HCEC 1CT (cell line): ENCODE measurements around the gene ORAI3.

Experiments
- DNase-seq: peaks from one replicate; pipeline ENCODE4 v3.0.0-alpha.2; 2017

Gene ORAI3

DNA sequence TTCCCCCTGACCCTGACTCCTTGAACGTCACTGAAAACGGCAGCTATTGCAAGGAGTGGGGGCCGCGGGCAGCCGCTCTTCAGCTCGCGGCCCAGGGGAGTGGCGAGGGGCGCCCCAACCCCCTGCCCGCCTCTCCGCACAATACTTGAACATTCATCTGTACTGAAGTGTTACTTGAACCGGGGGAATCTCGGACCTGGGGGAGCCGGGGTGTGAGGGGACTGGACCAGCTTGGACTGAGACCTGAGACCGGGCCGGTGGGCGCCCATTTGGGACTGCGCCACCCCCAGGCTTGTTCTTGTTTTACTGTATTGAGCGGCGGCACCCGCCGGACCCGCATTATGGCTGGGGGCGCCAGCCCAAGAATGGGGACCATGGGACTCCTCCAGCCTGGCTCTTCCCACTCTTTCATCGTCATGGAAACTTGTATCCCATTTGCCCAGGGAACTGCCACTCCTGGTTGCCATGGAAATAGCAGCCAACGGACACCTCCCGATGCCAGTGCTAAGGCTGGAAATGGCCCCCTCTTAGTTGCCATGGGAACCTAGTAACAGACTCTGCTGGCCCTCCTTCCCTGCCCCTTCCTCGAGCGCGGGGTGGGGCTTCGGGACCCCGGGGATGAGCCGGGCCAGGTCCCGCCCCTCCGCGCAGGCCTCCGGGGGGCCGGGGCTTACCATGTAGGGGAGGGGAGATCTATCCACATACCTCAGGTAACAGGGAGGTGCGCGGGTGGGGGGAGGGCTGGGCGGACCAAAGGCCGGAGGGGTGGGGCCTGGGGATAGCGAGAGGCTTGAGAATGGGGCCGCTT, 805 bp upstream of the ORAI3 start:
- peak; percentile 96 for DNase-seq

DNA sequence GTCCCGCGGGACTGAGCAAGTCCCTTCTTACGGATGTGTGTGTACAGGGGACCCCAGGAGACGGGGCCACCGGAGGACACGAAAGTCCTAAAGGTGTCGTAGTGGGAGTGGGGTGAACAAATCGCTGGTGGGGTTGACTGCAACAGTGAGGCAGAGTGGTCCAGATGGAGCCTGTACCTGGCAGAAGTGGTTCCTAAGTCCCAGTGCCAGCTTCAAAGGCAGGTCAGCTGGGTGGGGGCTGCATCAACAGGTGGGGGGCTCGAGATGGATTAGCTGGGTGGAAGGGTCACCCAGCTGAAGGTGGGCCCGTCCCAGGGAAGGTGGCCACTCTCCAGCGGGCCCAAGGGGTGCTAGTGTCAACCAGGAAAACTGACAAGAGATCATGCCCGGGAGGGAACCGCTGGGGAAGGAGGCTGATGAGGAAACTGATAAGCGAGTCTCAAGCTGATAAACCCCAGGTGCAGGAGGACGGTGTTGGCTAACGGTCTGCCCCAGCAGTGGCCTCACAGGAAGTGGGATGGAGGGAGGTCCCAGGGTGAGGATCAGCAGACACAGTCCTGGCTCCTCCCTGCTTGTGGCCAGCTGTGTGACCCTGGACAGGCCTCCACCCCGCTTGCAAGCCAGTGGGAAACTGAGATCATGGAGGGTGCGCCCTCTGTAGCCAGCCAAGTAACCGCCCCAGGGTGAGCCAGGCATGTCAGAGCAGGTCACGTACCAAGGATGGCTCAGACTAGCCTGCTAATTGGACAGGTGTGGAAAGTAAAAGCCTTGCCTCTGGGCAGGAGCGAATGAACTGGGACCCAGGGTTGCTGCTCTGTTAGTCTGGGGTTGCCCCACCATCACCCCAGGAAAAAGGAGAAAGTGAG, 1.0 kb downstream of the ORAI3 start:
- DNase-seq = peak; percentile 92

GRCh38 chr16:30950516-30951065, 1.7 kb downstream of the ORAI3 start:
- no peak for DNase-seq

GRCh38 chr16:30951193-30951592, 2.3 kb downstream of the ORAI3 start:
- no peak for DNase-seq

- no peak for DNase-seq
Observed at GRCh38 chr16:30951750-30952149, 2.9 kb downstream of the ORAI3 start.

GRCh38 chr16:30953111-30953510, 4.2 kb downstream of the ORAI3 start:
- DNase-seq = no peak

- DNase-seq = peak; percentile 67
Observed at GRCh38 chr16:30953511-30954124, 4.8 kb downstream of the ORAI3 start.

DNA sequence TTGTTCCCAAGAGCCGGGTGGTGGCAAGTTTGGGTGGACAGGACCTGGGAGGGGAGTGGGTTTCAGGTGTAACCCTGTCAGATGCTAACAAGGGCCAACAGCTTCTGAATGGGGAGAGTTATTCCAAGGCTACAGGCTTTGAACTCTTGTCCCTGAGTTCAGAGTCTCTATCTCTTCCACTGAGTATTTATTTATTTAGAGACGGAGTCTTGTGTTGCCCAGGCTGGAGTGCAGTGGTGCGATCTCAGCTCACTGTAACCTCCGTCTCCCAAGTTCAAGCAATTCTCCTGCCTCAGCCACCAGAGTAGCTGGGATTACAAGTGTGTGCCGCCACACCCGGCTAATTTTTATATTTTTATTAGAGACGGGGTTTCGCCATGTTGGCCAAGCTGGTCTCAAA, 6.1 kb downstream of the ORAI3 start:
- DNase-seq = no peak

- peak; percentile 82 for DNase-seq
Observed at GRCh38 chr16:30956601-30957455, 8.0 kb downstream of the ORAI3 start.

DNA sequence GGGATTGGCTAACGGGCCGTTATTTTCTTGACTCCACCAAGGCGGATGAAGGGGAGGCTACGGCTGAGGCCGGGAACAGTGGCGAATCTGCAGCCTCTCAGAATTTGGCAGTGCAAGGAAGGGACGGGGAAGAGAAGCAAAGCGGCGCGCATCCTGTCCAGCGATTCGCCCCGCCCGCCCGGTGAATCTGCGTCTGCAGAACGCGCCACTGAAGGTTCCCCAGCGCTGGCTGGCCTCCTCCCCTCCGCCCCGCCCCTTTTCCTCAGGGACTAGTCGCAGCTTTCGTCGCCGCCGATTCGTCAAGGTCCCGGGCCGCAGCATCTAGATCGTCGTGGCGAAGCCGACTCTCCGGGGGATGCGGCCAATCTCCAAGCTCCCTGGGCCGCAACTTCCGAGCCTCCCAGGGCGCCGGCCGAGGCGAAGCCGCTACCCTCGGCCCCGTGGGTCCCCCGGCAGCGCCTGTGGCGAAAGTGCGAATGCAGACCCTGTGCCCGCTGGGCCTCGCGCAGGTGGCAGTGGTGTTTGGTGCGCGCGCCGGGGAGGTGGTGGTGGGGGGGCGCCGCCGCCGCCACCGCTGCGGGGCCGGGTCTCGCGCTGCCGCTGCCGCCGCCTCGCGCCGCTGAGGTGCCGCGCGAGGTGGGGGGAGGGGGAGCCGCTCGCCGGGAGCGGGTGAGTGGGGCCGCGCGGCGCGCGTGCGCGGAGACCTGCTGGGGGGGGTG, 8.7 kb downstream of the ORAI3 start, which contains the start of gene SETD1A:
TSS of gene SETD1A (plus strand) at position 299 of the 719 bp plus-strand sequence. CDS start 978 bp downstream, outside the sequence.
- peak; percentile 96 for DNase-seq

- DNase-seq = peak; percentile 65
Observed at GRCh38 chr16:30958175-30959079, 9.6 kb downstream of the ORAI3 start.

DNA sequence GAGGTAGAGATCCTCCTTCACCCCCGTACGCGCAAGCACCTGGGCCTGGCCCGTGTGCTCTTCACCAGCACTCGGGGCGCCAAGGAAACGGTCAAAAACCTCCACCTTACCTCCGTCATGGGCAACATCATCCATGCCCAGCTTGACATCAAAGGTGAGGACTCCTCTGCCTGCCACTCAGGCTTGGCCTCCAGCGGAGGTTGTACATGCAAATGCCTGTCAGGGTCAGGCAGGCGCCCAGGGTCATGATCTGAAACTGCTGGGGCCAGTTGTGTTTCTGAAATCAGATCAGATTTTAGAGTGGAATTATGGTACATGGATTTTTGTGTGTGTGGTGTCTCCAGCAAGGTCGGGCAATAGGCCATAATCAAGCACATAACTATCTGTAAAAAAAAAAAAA, 12.5 kb downstream of the ORAI3 start:
- no peak for DNase-seq

DNA sequence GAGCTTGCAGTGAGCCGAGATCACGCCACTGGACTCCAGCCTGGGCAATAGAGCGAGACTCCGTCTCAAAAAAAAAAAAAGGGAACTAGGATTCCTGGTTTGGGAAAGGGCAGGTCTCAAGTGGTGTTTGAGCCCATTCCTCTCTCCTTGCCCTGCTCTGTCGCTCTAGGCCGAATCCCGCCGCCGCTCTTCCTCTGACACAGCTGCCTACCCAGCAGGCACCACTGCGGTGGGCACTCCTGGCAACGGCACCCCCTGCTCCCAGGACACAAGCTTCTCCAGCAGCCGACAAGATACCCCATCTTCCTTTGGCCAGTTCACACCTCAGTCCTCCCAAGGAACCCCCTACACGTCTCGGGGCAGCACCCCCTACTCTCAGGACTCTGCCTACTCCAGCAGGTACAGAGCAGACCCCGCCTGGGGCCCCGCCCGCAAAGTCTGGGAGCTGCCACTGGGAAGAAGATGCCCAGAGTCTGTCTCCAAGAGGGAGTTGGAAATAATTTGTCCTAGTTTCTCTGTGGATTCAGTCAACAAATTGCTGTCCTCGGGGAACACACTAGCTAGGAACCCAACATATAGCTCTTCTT, 15.2 kb downstream of the ORAI3 start:
- DNase-seq = no peak

DNA sequence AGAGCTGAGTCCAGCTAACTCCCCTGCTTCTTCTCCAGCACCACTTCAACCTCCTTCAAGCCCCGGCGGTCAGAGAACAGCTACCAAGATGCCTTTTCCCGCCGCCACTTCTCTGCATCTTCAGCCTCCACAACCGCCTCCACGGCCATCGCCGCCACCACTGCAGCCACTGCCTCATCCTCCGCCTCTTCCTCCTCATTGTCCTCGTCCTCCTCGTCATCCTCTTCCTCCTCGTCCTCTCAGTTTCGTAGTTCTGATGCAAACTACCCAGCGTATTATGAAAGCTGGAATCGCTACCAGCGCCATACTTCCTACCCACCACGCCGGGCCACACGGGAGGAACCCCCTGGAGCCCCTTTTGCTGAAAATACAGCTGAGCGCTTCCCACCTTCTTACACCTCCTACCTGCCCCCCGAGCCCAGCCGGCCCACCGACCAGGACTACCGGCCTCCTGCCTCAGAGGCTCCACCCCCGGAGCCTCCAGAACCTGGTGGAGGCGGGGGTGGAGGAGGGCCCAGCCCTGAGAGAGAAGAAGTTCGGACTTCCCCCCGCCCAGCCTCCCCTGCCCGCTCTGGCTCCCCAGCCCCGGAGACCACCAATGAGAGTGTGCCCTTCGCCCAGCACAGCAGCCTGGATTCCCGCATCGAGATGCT, 15.8 kb downstream of the ORAI3 start:
- no peak for DNase-seq

- no peak for DNase-seq
Observed at GRCh38 chr16:30965436-30965835, 16.6 kb downstream of the ORAI3 start.

DNA sequence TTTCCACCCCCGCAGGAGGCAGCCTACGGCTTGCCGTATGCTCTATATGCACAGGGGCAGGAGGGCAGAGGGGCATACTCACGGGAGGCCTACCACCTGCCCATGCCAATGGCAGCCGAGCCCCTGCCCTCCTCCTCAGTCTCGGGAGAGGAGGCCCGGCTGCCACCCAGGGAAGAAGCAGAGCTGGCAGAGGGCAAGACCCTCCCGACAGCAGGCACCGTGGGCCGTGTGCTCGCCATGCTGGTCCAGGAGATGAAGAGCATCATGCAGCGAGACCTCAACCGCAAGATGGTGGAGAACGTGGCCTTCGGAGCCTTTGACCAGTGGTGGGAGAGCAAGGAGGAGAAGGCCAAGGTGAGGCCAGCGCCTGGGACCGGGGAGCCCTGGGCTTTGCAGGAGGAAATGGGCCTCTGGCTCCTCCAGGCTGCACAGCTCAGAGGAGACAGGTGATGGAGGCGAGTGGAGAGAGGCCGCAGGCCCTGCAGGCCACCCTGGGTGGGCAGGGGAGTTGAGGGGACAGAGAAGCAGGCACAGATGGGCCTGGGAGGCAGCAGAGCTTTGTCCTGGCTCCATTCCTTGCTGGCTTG, 17.3 kb downstream of the ORAI3 start:
- DNase-seq = no peak

GRCh38 chr16:30967795-30968194, 18.9 kb downstream of the ORAI3 start:
- DNase-seq = no peak

GRCh38 chr16:30969246-30969842, 20.5 kb downstream of the ORAI3 start:
- no peak for DNase-seq

GRCh38 chr16:30971298-30971697, 22.4 kb downstream of the ORAI3 start:
- no peak for DNase-seq
